HG02642 (cell line): ENCODE data around the gene CXCR5.
"Not testable (repeated sequence)": the region's sequence is repeated elsewhere in the genome, so short reads cannot be mapped to it uniquely, and the experiment has no call there.

Source experiments
- ATAC-seq: cut with Tn5 transposase; IDR thresholded peaks from one replicate; pipeline ENCODE4 v1.9.1; 2021; ENCODE audit warnings: mild to moderate bottlenecking; ENCODE audit not compliant: unreplicated experiment, poor library complexity

The CXCR5 gene, protein sequence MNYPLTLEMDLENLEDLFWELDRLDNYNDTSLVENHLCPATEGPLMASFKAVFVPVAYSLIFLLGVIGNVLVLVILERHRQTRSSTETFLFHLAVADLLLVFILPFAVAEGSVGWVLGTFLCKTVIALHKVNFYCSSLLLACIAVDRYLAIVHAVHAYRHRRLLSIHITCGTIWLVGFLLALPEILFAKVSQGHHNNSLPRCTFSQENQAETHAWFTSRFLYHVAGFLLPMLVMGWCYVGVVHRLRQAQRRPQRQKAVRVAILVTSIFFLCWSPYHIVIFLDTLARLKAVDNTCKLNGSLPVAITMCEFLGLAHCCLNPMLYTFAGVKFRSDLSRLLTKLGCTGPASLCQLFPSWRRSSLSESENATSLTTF

DNA sequence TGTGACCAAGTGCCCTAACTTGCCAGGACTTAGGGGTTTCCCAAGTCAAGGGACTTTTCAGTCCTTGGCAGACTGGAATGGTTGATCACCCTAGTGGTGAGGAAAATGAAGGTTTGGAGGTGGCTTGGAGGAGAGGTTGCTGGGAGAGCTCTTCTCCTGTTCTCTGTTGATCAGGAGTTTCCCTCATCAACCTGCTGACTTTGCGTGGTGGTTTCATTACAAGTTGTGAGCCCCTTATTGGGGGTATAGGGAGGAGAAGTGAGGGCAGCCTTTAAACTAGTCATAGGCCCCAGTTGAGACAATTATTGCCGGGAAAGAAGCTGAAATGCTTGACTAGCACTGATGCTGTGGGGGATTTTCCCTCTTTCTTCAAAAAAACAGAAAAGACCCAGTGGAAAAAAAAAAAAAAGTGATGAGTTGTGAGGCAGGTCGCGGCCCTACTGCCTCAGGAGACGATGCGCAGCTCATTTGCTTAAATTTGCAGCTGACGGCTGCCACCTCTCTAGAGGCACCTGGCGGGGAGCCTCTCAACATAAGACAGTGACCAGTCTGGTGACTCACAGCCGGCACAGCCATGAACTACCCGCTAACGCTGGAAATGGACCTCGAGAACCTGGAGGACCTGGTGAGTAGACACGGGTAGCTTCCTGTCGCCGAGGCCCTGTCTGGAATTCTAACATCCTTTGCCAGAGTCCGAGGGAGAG, at the start of gene CXCR5:
Gene CXCR5, plus strand, starts transcription at position 525 of the 704 bp plus-strand sequence. Its CDS starts 50 bp downstream, at position 575.
- ATAC-seq = peak; percentile 74

DNA sequence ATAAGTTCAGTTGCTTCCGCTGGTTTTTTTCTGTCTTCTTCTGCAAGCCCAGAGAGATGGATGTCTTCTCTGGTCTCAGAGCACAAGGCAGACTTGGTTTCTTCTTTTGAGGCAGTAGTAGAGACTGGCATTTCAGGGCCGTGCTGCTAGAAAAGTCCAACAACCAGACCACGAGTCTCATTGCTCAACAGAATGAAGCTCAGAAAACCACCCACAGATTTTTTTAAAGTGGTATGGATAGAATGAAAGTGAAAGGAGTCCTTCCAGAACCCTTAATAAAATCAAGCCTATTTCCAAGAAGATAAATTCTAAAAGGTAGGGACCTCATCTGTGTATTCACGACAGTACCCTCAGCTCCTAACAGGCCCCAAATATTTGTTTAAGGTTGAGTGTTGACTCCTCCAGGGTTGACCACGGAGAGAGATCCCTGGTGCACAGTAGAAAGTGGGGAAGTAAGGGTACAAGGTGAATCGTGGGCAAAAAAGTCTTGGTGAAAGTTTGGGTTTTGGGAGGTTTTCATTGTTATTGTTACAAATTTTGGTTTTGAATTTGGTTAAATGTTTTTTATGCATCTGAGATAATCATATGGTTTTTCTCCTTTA, 49.2 kb upstream of the CXCR5 start:
- ATAC-seq = no peak

DNA sequence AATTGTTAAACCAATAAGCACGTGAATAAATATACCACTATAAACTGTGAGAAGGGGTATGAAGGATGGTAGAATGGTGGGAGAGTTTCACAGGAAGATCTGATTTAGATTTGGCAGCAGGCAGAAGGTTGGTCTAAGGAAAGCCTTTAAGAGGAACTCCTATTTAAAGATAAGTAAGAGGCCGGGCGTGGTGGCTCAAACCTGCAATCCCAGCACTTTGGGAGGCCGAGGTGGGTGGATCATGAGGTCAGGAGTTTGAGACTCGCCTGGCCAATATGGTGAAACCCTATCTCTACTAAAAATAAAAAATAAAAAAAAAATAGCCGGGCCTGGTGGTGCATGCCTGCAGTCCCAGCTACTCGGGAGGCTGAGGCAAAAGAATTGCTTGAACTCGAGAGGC, 45.8 kb upstream of the CXCR5 start:
- no peak for ATAC-seq

DNA sequence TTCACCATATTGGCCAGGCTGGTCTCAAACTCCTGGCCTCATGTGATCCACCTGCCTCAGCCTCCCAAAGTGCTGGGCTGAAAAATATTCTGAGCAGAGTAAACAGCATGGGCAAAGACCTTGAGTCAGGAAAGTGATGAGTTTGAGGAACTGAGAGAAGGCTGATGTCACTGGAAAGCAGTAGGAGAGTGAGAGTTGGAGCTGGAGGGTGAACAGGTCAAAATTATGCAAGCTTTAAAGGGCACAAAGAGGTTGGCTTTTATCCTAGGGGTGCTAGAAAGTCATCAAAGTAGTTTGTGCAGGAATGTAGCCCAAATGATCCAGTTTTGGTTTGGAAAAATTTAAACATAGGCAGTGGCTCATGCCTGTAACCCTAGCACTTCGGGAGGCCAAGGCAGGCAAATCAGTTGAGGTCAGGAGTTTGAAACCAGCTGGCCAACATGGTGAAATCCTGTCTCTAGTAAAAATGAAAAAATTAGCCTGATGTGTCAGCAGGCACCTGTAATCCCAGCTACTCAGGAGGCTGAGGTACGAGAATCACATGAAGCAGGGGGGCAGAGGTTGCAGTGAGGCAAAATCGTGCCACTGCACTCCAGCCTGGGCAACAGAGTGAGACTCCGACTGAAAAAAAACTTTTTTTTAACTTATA, 44.7 kb upstream of the CXCR5 start:
- peak; percentile 66 for ATAC-seq

DNA sequence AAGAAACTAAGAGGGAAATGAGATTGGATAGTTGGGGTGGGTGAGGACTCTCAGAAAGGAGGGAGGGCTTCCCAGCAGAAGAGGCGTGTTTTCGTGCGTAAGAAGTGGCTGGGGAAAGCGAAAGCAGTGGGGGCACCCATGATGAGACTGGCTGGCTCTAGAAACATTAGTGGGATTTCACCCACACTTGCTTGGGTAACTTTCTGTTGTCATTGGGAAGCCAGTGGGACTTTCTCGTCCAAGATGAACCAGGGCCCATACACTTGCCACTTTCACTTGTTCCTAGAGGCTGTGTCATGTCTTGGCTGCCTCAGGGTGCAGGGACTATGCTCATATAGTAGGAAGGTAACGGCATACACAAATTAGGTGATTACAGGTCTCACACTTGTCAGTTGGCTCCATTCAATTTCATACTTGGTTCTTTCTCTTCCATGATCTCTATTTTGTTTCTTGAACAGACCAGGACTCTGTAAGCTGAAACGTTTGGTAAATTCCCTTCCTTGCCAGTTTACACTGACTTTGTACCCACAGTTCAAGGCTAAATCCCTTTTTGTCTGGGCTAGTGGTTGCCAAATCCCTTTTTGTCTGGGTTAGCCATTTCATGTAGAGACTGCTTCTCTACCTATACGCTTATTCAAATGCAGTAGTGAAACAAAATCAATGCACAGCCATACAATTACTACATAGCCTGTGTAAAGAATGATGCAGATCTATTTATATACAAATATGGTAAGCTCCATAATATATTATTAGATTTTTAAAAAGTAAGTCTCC, 42.0 kb upstream of the CXCR5 start:
- ATAC-seq = peak; percentile 54

DNA sequence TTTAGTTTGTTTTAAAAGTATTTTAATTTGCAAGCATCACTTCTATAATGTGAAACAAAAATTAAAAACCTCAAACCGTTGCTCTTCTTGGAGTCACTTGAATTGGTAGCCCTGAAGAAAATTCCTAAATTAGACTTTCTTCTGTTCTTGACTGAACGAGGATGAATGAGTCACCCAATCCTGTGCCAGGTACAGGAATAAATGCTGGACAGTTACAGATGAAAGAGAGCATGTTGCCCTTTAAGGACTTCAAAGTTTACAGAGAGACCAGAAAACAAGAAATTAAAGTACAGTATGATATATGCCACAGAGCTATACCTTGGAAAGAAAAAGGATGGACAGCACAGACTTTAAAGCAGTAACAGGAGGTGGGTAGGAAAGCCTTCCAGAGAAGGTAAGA, 41.3 kb upstream of the CXCR5 start:
- no peak for ATAC-seq

DNA sequence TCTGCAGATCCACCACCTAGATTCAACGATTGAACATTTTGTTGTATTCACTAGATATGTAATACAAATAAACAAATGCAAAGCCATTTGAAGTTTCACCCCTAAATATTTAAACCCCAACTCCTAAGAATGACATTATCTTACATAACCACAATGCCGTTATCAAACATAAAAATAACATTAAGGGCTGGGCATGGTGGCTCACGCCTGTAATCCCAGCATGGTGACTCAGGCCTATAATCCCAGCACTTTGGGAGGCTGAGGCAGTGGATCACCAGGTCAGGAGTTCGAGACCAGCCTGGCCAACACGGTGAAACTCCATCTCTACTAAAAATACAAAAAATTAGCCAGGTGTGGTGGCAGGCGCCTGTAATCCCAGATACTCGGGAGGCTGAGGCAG, 40.8 kb upstream of the CXCR5 start:
- ATAC-seq = not testable (repeated sequence)

DNA sequence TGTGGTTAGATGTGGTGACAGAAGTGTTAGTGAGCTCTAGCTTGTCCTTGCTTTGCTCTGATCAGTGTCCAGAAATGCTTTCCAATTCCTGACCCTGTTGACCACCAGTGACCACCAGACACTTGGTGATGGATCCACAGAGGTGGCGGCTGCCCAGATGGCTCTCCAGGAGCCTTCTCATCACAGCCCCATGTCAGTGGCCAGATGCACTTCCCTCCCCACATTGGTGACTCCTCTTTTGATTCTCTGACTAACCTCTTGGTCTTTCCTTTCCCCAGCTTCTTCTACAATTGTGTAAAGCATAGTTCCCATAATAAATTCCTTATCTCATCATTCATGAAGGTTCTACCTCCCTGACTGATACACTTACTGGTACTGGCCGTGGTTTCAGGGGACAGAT, 40.1 kb upstream of the CXCR5 start:
- no peak for ATAC-seq

DNA sequence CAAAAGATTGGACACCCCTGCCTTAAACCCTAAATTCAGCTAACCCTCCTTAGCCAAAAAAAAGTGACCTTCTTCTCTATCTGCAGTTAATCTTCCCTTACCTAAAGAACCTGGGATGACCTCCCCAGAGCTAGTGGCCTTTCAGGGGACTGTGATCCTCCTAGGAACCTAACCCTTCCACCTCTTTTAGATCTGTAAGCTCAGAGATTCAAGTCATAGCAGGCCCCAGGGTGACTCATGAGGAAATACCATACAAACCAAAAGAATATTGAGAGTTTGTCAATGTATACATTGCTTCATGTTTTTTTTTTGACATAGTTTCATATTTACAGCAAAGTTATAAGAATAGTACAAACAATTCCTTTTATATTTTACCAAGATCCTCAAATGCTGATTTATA, 38.3 kb upstream of the CXCR5 start:
- ATAC-seq = no peak

DNA sequence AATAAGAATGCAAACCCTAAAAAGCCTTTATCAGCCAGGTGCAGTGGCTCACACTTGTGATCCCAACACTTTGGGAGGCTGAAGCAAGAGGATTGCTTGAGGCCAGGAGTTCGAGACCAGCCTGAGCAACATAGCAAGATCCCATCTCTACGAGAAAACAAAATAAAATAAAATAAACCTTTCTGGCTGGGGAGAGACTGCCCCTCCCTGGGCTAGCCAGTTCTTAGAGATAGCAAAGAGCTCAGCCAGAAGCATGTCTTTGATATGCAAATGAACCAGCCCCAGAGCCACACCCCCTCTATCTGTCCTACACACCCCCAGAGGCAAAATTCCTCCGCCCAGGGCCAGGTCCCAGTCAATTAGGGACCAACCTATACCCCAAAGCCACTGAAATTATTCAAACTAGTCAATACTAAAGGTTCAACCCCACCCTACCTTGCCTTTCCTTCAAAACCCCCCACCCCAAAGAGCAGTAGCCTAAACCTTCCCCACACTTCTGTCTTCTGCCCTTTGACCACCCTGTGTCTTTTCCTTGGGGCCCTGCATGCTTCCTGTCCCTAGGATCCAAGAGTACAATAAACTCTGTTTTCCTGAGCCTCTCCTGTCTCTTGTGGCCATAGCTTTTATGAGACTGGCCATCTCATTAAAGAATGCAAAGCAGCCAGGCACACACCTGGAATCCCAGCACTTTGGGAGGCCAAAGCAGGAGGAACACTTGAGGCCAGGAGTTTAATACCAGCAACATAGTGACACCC, 37.3 kb upstream of the CXCR5 start:
- ATAC-seq = no peak

DNA sequence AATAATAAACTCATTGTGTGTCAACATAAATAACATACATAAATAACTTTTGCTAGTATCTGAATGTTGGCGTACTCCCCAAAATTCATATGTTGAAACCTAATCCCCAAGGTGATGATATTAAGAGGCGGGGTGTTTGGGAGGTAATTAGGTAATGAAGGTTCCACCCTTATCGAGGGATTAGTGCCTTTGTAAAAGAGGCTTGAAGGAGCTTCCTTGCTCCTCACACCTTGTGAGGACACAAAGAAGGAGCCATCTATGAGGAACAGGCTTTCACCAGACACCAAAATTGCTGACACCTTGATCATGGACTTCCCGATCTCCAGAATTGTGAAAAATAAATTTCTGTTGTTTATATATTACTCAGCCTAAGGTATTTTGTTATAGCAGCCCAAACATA, 33.9 kb upstream of the CXCR5 start:
- no peak for ATAC-seq

DNA sequence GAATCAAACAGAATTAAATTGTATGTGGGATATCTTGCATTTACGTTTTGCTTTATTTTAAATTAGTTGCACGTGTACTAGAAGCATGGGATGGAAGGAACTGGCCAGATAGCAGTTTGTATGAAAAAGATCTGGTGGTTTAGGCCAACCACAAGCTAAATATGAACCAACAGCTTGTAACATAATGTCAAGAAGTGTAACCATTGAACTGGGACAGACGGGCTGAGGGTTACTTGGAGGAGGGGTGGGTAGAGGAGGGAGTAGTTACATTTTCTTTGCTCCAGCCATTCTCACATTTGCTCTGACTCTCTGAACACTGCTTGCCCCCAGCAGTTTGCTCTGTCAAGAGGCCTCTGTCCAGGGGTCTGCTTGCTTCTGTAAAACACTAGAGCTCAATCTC, 31.7 kb upstream of the CXCR5 start:
- peak; percentile 64 for ATAC-seq

DNA sequence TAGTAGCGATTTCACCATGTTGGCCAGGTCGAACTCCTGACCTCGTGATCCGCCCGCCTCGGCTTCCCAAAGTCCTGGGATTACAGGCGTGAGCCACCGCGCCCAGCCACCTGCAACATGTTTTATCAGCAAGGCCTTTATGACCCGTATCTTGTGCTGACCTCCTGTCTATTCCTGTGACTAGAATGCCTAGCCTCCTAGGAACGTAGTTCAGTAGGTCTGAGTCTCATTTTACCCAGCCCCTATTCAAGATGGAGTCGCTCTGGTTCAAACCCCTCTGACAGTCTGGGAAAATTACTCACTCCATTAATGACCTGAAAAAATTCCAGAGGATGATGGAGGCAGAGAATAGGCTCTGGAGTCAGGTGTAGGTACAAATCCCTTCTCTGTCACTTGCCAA, 30.0 kb upstream of the CXCR5 start:
- ATAC-seq = no peak

DNA sequence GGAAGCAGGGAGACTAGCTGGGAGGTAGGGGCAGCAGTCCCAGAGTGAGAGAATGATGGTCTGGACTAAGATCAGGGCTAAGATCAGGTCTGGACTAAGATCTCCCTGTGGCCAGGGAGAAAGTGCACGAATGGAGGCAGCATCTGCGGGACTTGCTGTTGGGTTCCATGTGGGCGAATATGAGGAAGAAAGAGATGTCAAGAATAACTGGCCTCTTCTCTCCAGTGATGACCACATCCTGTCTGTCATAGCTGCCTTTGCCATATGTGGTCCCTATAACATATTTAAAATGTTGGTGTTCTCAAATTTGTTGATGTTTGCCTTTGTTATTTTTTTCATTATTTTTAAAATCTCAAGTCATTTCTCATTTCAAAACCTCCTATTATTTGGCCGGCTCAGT, 27.4 kb upstream of the CXCR5 start:
- no peak for ATAC-seq

DNA sequence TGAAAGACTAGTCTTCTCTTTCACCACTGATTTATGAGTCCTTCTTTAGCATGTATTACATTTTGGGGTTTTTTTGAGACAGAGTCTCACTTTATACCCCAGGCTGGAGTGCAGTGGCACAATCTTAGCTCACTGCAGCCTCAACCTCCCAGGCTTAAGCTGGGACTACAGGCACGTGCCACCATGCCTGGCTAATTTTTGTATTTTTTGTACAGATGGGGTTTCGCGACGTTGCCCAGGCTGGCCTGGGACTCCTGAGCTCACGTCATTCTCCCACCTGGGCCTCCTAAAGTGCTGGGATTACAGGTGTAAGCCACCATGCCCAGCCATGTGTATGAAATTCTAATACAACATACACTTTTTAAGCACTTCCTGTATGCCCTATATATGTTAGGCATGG, 26.3 kb upstream of the CXCR5 start:
- ATAC-seq = no peak

DNA sequence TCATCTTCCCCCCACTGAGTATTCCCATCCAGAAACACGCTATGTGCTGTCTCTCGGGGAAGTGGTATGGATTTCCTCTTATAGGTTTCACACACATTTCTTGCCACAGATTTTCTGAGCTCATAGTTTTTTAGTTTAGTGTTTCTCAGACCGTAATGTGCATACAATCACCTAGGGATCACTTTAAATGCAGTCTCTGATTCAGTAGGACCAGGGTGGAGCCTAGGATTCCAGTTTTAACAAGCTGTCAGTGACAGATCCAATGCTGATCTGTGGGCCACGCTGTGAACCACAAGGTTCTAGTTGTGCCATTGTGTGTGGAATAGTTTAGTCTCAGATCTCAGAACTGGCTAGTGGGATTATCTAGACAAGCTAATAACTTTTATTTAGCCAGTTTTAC, 23.7 kb upstream of the CXCR5 start:
- no peak for ATAC-seq

DNA sequence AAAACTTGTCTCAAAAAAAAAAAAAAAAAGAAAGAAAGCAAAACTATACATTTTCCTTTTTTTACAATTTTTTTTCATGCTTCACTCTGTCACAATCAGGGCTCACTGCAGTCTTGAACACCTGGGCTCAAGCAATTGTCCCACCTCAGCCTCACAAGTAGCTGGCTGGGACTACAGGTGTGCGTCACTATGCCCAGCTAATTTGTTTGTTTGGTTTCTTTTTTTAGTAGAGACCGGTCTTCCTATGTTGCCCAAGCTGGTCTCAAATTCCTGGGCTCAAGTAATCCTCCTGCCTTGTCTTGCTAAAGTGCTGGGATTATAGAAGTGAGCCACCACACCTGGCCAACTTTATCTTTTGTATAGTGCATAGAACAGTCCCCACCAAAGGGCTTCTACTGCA, 15.0 kb upstream of the CXCR5 start:
- no peak for ATAC-seq

DNA sequence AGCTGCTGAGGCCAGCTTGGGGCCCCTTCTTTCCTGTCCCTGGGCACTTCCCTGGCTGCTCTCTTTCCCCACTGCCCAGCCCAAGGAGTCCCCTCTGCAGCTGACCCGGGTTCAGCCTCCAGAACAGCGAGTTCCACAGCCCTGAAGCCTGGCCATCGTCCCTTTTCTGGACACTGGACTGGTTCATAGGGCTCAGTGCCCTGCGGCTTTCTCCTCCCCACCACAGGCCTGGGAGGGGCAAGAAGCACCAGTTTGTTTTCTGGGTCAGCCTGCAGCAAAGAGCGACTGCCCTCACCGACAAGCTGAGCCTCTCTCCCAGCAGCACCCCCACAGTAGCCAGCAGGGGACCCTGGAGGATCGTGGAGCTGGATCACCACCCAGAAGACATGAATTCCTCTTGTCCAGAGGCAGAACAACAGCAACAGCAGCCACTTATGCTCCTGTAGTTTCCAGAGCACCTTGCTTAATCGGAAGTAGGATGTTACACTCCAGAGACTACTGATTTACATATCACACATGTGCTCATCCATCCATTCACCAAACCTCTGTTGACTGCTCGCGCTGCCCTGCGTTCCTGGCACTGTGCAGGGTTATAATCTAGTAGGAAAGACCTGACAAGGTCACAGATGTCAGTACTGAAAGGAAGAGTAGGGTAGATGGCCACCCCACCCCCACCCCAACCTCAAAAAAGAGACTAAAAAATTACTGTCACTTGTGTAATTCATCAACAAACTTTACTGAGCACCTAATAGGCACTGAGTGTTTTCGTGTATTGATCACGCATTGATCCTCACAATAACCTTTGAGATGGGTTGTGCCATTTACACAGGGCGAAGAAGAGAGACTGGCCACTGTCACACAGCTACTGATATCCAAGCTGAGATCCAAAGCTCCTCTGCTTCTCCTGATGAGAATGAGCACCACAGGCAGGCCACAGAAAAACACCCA, 13.0 kb upstream of the CXCR5 start:
- ATAC-seq = peak; percentile 65
